Subcutaneous abdominal adipose tissue (tissue), 5 donors: Measurements from ENCODE around the gene CNKSR1.

Experiments
- H3K27ac ChIP-seq: one replicate; pipeline ENCODE4 v1.7.0; 2013; ENCODE audit warnings: low read depth, mild to moderate bottlenecking, inconsistent platforms, low read length, moderate library complexity
- H3K27me3 ChIP-seq, 5 donors: one replicate each; pipeline ENCODE4 v1.7.0; 2013; ENCODE audit warnings: low read length in 5 of 5, inconsistent platforms in 1 of 5; ENCODE audit not compliant: control insufficient read depth in 5 of 5, insufficient read depth in 4 of 5
- H3K36me3 ChIP-seq, 5 donors: one replicate each; pipeline ENCODE4 v1.7.0; 2013; ENCODE audit warnings: low read length in 5 of 5; ENCODE audit not compliant: control insufficient read depth in 5 of 5, insufficient read depth in 5 of 5
- H3K4me1 ChIP-seq, 5 donors: one replicate each; pipeline ENCODE4 v1.7.0; 2013; ENCODE audit warnings: low read length in 5 of 5, mild to moderate bottlenecking in 3 of 5, moderate library complexity in 1 of 5; ENCODE audit not compliant: control insufficient read depth in 5 of 5, insufficient read depth in 5 of 5
- H3K4me3 ChIP-seq, 5 donors: one replicate each; pipeline ENCODE4 v1.7.0; 2013; ENCODE audit warnings: low read length in 5 of 5, low read depth in 1 of 5
- H3K9ac ChIP-seq, 5 donors: one replicate each; pipeline ENCODE4 v1.7.0; 2013; ENCODE audit warnings: low read length in 5 of 5, mild to moderate bottlenecking in 4 of 5, moderate library complexity in 3 of 5
- H3K9me3 ChIP-seq, 5 donors: one replicate each; pipeline ENCODE4 v1.7.0; 2013; ENCODE audit warnings: low read length in 5 of 5; ENCODE audit not compliant: control insufficient read depth in 5 of 5
- donor health status: healthy.
- donor health status: healthy.
- donor health status: healthy.
- donor health status: healthy.
- donor health status: healthy.

The CNKSR1 gene

GRCh38 chr1:26200413-26200812 is 23.1 kb downstream of the CNKSR1 start:
- Histone ChIP-seq H3K9me3 (peaks cover 0 to 2% (median 0%) of the 10 kb centered on the region in 5 donors), H3K27ac (no peak overlapping the region)

GRCh38 chr1:26203642-26204318 is 26.5 kb downstream of the CNKSR1 start:
- Histone ChIP-seq H3K36me3 (no peaks in the 10 kb centered on the region), H3K4me3 (no peak overlapping the region), H3K9me3 (peaks cover 0 to 2% (median 0%) of the 10 kb centered on the region in 5 donors), H3K27me3 (peaks cover 7 to 23% (median 9%) of the 10 kb centered on the region in 5 donors), H3K9ac (no peak overlapping the region), H3K27ac (no peak overlapping the region), H3K4me1 (peaks cover 0 to 7% (median 6%) of the 10 kb centered on the region in 5 donors)

More at GRCh38 chr1:26200413-26200812, 23.1 kb downstream of the CNKSR1 start:
- no peaks in the 10 kb centered on the region for H3K36me3 ChIP-seq
- H3K4me1 ChIP-seq: peaks cover 0 to 7% (median 6%) of the 10 kb centered on the region in 5 donors
- H3K4me3 ChIP-seq: no peak overlapping the region
- H3K9ac ChIP-seq: no peak overlapping the region
- peaks cover 11 to 23% (median 12%) of the 10 kb centered on the region in 5 donors for H3K27me3 ChIP-seq

GRCh38 chr1:26210147-26210870 is 33.0 kb downstream of the CNKSR1 start:
- H3K4me3 ChIP-seq: no peak overlapping the region
- H3K27ac ChIP-seq: no peak overlapping the region
- H3K9ac ChIP-seq: no peak overlapping the region
- no peaks in the 10 kb centered on the region for H3K36me3 ChIP-seq
- H3K4me1 ChIP-seq: no peaks in the 10 kb centered on the region
- H3K27me3 ChIP-seq: no peaks in the 10 kb centered on the region
- H3K9me3 ChIP-seq: no peaks in the 10 kb centered on the region

- no peaks in the 10 kb centered on the region for H3K36me3 ChIP-seq
- no peak overlapping the region for H3K4me3 ChIP-seq
- H3K4me1 ChIP-seq: no peaks in the 10 kb centered on the region
- no peaks in the 10 kb centered on the region for H3K9me3 ChIP-seq
- H3K9ac ChIP-seq: no peak overlapping the region
- H3K27ac ChIP-seq: no peak overlapping the region
- no peaks in the 10 kb centered on the region for H3K27me3 ChIP-seq
These were observed 35.4 kb downstream of the CNKSR1 start for GRCh38 chr1:26212726-26213125.

GRCh38 chr1:26213335-26213905 is 36.1 kb downstream of the CNKSR1 start:
- H3K9ac ChIP-seq: no peak overlapping the region
- no peaks in the 10 kb centered on the region for H3K27me3 ChIP-seq
- H3K4me3 ChIP-seq: no peak overlapping the region
- no peaks in the 10 kb centered on the region for H3K4me1 ChIP-seq
- H3K9me3 ChIP-seq: no peaks in the 10 kb centered on the region
- H3K36me3 ChIP-seq: no peaks in the 10 kb centered on the region
- H3K27ac ChIP-seq: no peak overlapping the region

GRCh38 chr1:26215246-26215645 is 38.0 kb downstream of the CNKSR1 start:
- H3K9me3 ChIP-seq: no peaks in the 10 kb centered on the region
- H3K4me1 ChIP-seq: no peaks in the 10 kb centered on the region
- H3K4me3 ChIP-seq: no peak overlapping the region
- no peak overlapping the region for H3K9ac ChIP-seq
- no peak overlapping the region for H3K27ac ChIP-seq
- no peaks in the 10 kb centered on the region for H3K36me3 ChIP-seq
- H3K27me3 ChIP-seq: peaks cover 0 to 4% (median 0%) of the 10 kb centered on the region in 5 donors

- Histone ChIP-seq H3K36me3 (no peaks in the 10 kb centered on the region), H3K9me3 (no peaks in the 10 kb centered on the region), H3K9ac (no peak overlapping the region), H3K4me1 (no peaks in the 10 kb centered on the region), H3K27me3 (peaks cover 0 to 13% (median 3%) of the 10 kb centered on the region in 5 donors), H3K27ac (no peak overlapping the region), H3K4me3 (no peak overlapping the region)
These were observed 41.7 kb downstream of the CNKSR1 start for GRCh38 chr1:26218906-26219494.

- H3K36me3 ChIP-seq: no peaks in the 10 kb centered on the region
- no peak overlapping the region for H3K4me3 ChIP-seq
- no peaks in the 10 kb centered on the region for H3K9me3 ChIP-seq
- no peak overlapping the region for H3K27ac ChIP-seq
- peaks cover 0 to 6% (median 6%) of the 10 kb centered on the region in 5 donors for H3K4me1 ChIP-seq
- H3K27me3 ChIP-seq: peaks cover 0 to 18% (median 6%) of the 10 kb centered on the region in 5 donors
- no peak overlapping the region for H3K9ac ChIP-seq
These were observed 43.1 kb downstream of the CNKSR1 start for GRCh38 chr1:26220199-26220912.

- Histone ChIP-seq H3K36me3 (no peaks in the 10 kb centered on the region), H3K27ac (no peak overlapping the region), H3K4me1 (peaks cover 0 to 11% (median 11%) of the 10 kb centered on the region in 5 donors), H3K9me3 (no peaks in the 10 kb centered on the region), H3K4me3 (no peak overlapping the region), H3K27me3 (peaks cover 0 to 23% (median 11%) of the 10 kb centered on the region in 5 donors), H3K9ac (no peak overlapping the region)
These were observed 43.8 kb downstream of the CNKSR1 start for GRCh38 chr1:26221094-26221493.
